A549 (cell line): Measurements from ENCODE around the gene TNPO3. TPM values are rescaled to one million over a fixed set of nuclear protein-coding genes. Genes with fewer than 3 reads are reported as not detected.

Experiments used
- ATAC-seq, 2 experiments: fragments of 200-7000 bp in 1 of 2; fragments of >200 bp in 1 of 2; cut with Nextera tagmentation in 1 of 2; cut with Tn5 transposase in 1 of 2; 3 replicates each; pipeline versions ENCODE4 v1.8.0 to v1.9.1; 2018 to 2020; ENCODE audit warnings: mild to moderate bottlenecking in 1 of 2, moderate library complexity in 1 of 2
- CTCF ChIA-PET: fragments of 300-600 bp; sonication (Branson Sonifier 250); formaldehyde crosslinking; extraction: SDS; loops from one replicate; lab custom pipeline; 2021; ENCODE audit warnings: antibody characterized with exemption, inconsistent platforms; lab: Yijun Ruan, JAX
- POLR2A ChIA-PET: fragments of 350-600 bp; formaldehyde crosslinking; extraction: SDS; loops from one replicate; lab custom pipeline; 2021; ENCODE audit warnings: antibody characterized with exemption, inconsistent platforms; lab: Yijun Ruan, JAX
- DNase-seq, 2 experiments: peaks; one replicate each; pipeline versions ENCODE4 v3.0.0 to v3.0.0-alpha.2; 2011 to 2016; ENCODE audit warnings: low read depth in 1 of 2, low spot score in 1 of 2
- FAIRE-seq: peaks from 2 replicates; lab custom pipeline; 2011; peaks lifted over from hg19 to GRCh38; lab: Jason Lieb, UNC
- H3K27ac ChIP-seq, 2 experiments: fragments of >200 bp; sonication (Bioruptor Twin); formaldehyde crosslinking; 3 replicates each; pipeline ENCODE4 v1.5.1; 2016 to 2017
- H3K4me1 ChIP-seq: fragments of >200 bp; sonication (Bioruptor Twin); formaldehyde crosslinking; 3 replicates; pipeline ENCODE4 v1.6.1; 2016
- H3K4me2 ChIP-seq: fragments of >200 bp; sonication (Bioruptor Twin); formaldehyde crosslinking; 3 replicates; pipeline ENCODE4 v1.6.1; 2016
- H3K4me3 ChIP-seq: fragments of >200 bp; sonication (Bioruptor Twin); formaldehyde crosslinking; 3 replicates; pipeline ENCODE4 v1.5.1; 2016
- H3K9me3 ChIP-seq: fragments of >200 bp; sonication (Bioruptor Twin); formaldehyde crosslinking; 3 replicates; pipeline ENCODE4 v1.6.1; 2016
- BCL3 ChIP-seq: fragments of >200 bp; sonication (Bioruptor Twin); formaldehyde crosslinking; IDR thresholded peaks from 3 replicates; pipeline ENCODE4 v1.6.1; 2016
- BHLHE40 ChIP-seq: IDR thresholded peaks from 2 replicates; pipeline ENCODE4 v1.6.1; 2012; ENCODE audit warnings: low read depth, low read length, inconsistent platforms
- CEBPB ChIP-seq, 2 experiments: fragments of >200 bp in 1 of 2; sonication (Bioruptor Twin) in 1 of 2; formaldehyde crosslinking in 1 of 2; IDR thresholded peaks; 2 replicates each; pipeline ENCODE4 v1.6.1; 2012 to 2016
- CHD4 ChIP-seq: fragments of 200-600 bp; sonication (generic); IDR thresholded peaks from 2 replicates; pipeline ENCODE4 v1.6.1; 2016; ENCODE audit warnings: antibody characterized with exemption, mild to moderate bottlenecking, borderline replicate concordance
- CTCF ChIP-seq: fragments of >200 bp; sonication (Bioruptor Twin); formaldehyde crosslinking; IDR thresholded peaks from 3 replicates; pipeline ENCODE4 v1.5.1; 2016
- FOXS1 ChIP-seq: fragments of 250-450 bp; sonication (Bioruptor Pico); IDR thresholded peaks from 2 replicates; pipeline ENCODE4 v1.5.0; 2020; ENCODE audit warnings: mild to moderate bottlenecking, moderate library complexity
- GATA3 ChIP-seq: IDR thresholded peaks from 2 replicates; pipeline ENCODE4 v1.6.1; 2012; ENCODE audit warnings: borderline replicate concordance
- HMGXB4 ChIP-seq: fragments of 250-450 bp; sonication (Bioruptor Pico); IDR thresholded peaks from 2 replicates; pipeline ENCODE4 v1.5.0; 2021; ENCODE audit warnings: mild to moderate bottlenecking, moderate library complexity, borderline replicate concordance
- HOXA7 ChIP-seq: fragments of 250-450 bp; sonication (Bioruptor Pico); IDR thresholded peaks from 2 replicates; pipeline ENCODE4 v1.5.0; 2020; ENCODE audit warnings: mild to moderate bottlenecking, moderate library complexity
- JUN ChIP-seq, 2 experiments: fragments of >200 bp; sonication (Bioruptor Twin); formaldehyde crosslinking; IDR thresholded peaks; 2 replicates in 1 of 2; 3 replicates in 1 of 2; pipeline ENCODE4 v1.6.1; 2016 to 2017
- JUNB ChIP-seq: fragments of >200 bp; sonication (Bioruptor Twin); formaldehyde crosslinking; IDR thresholded peaks from 2 replicates; pipeline ENCODE4 v1.6.1; 2016
- KDM5A ChIP-seq: fragments of 200-600 bp; sonication (generic); IDR thresholded peaks from 2 replicates; pipeline ENCODE4 v1.6.1; 2016; ENCODE audit warnings: antibody characterized with exemption, mild to moderate bottlenecking
- MAFK ChIP-seq: fragments of 450-650 bp; IDR thresholded peaks from 2 replicates; pipeline ENCODE4 v1.6.1; 2014; ENCODE audit not compliant: partially characterized antibody
- MAX ChIP-seq: IDR thresholded peaks from 2 replicates; pipeline ENCODE4 v1.6.1; 2012
- POLR2AphosphoS2 ChIP-seq: conservative IDR thresholded peaks from 2 replicates; pipeline ENCODE4 v1.6.1; 2012; ENCODE audit warnings: low read length, improper control_type of control experiment, inconsistent platforms
- SMC3 ChIP-seq: fragments of >200 bp; sonication (Bioruptor Twin); formaldehyde crosslinking; IDR thresholded peaks from 3 replicates; pipeline ENCODE4 v1.6.1; 2018; ENCODE audit warnings: inconsistent platforms
- TFCP2L1 ChIP-seq: fragments of 250-450 bp; sonication (Bioruptor Pico); IDR thresholded peaks from 2 replicates; pipeline ENCODE4 v1.5.0; 2021; ENCODE audit warnings: mild to moderate bottlenecking
- ZC3H11A ChIP-seq: fragments of 450-650 bp; IDR thresholded peaks from 2 replicates; pipeline ENCODE4 v1.6.1; 2014; ENCODE audit warnings: antibody characterized with exemption, mild to moderate bottlenecking
- ZSCAN20 ChIP-seq: fragments of 250-450 bp; sonication (Bioruptor Pico); IDR thresholded peaks from 2 replicates; pipeline ENCODE4 v1.8.0; 2022; ENCODE audit warnings: mild to moderate bottlenecking, moderate library complexity
- WGBS: methylation state at CpG from one replicate; pipeline ENCODE4 v1.1.6; 2017; ENCODE audit errors: missing lambda C conversion rate; 5-methylcytosine and 5-hydroxymethylcytosine counted together
- polyA plus RNA-seq, 4 experiments: library from polyadenylated mRNA; depleted of rRNA in 3 of 4; stranded (reverse); fragments of >200 nt; fragmentation: RNase III in 1 of 4; extraction: RNeasy Plus Mini Kit Qiagen cat#74134 plus additional on column Dnase treatment in 1 of 4; gene quantifications; 2 replicates in 3 of 4; 3 replicates in 1 of 4; pipeline ENCODE4 v1.2.3, GENCODE V29; 2011 to 2017

Gene TNPO3
- polyA plus RNA-seq, 2 of the 4 experiments (the other 2 are of a cell fraction): 43.2 to 66.9 TPM

GRCh38 chr7:129014501-129015101, 40.3 kb downstream of the TNPO3 start:
- TF ChIP-seq ZSCAN20 (CRISPR knock-in tag) (no peak), BCL3 (no peak), JUN (IDR thresholded peaks at IDR 0.05) (no peak), CEBPB (IDR thresholded peaks at IDR 0.05) (no peak), TFCP2L1 (no peak), HOXA7 (CRISPR knock-in tag) (no peak), SMC3 (no peak), MAX (no peak), CHD4 (no peak), POLR2AphosphoS2 (no peak), FOXS1 (no peak)
- 96% methylated on average over 6 of the region's 6 CpGs for WGBS
- H3K4me1 ChIP-seq: peaks cover 20% of the 10 kb centered on the region
- POLR2A ChIA-PET: no interaction called here
- CTCF ChIA-PET: interaction anchor here (2.4 kb wide), 1 partner anchor 77 kb away, joined by 10 read pairs; no protein-coding TSS in a partner anchor
- H3K9me3 ChIP-seq: no peaks in the 10 kb centered on the region
- FAIRE-seq (peak; percentile 36), DNase-seq (no peak), ATAC-seq (no peak)
- no peak overlapping the region for H3K4me3 ChIP-seq
- no peak overlapping the region for H3K27ac ChIP-seq
- H3K4me2 ChIP-seq: no peak overlapping the region

GRCh38 chr7:129013048-129013724, 41.7 kb downstream of the TNPO3 start:
- 91% methylated on average over 4 of the region's 4 CpGs for WGBS

GRCh38 chr7:129012641-129013040, 42.3 kb downstream of the TNPO3 start:
- no peak for TF ChIP-seq JUNB
- TF ChIP-seq MAFK: peak; percentile 58
- no peak for TF ChIP-seq CTCF
- TF ChIP-seq HMGXB4: no peak
- no peak for TF ChIP-seq POLR2AphosphoS2
- FAIRE-seq (no peak), ATAC-seq (no peak), DNase-seq (no peak)
- POLR2A ChIA-PET: no interaction called here
- Histone ChIP-seq H3K4me2 (no peak overlapping the region), H3K4me3 (no peak overlapping the region), H3K4me1 (peaks cover 11% of the 10 kb centered on the region), H3K27ac (no peak overlapping the region), H3K9me3 (no peaks in the 10 kb centered on the region)
- WGBS: 86% methylated on average over 1 of the region's 1 CpG
- CTCF ChIA-PET: interaction anchor here (0.9 to 1.5 kb wide), 2 partner anchors 10 to 79 kb away, joined by 3 to 7 read pairs; no protein-coding TSS in a partner anchor

More at GRCh38 chr7:129013048-129013724, 41.7 kb downstream of the TNPO3 start:
- H3K4me2 ChIP-seq: no peak overlapping the region
- H3K4me1 ChIP-seq: peaks cover 17% of the 10 kb centered on the region
- H3K4me3 ChIP-seq: no peak overlapping the region
- ChIA-PET POLR2A (no interaction called here), CTCF (interaction anchor here (0.9 to 1.5 kb wide), 2 partner anchors 10 to 78 kb away, joined by 3 to 7 read pairs; no protein-coding TSS in a partner anchor)
- no peak for FAIRE-seq
- no peak for ATAC-seq
- no peak overlapping the region for H3K27ac ChIP-seq
- no peak for DNase-seq
- H3K9me3 ChIP-seq: no peaks in the 10 kb centered on the region
- TF ChIP-seq KDM5A (no peak), BHLHE40 (no peak), GATA3 (no peak), SMC3 (no peak), ZC3H11A (no peak)
